ENCODE measurements around the gene LRMDA. TPM values are rescaled to one million over a fixed set of nuclear protein-coding genes. Genes with fewer than 3 reads are reported as not detected.

Gene LRMDA
- total RNA-seq, 2 experiments from 2014 or later = not detected

DNA sequence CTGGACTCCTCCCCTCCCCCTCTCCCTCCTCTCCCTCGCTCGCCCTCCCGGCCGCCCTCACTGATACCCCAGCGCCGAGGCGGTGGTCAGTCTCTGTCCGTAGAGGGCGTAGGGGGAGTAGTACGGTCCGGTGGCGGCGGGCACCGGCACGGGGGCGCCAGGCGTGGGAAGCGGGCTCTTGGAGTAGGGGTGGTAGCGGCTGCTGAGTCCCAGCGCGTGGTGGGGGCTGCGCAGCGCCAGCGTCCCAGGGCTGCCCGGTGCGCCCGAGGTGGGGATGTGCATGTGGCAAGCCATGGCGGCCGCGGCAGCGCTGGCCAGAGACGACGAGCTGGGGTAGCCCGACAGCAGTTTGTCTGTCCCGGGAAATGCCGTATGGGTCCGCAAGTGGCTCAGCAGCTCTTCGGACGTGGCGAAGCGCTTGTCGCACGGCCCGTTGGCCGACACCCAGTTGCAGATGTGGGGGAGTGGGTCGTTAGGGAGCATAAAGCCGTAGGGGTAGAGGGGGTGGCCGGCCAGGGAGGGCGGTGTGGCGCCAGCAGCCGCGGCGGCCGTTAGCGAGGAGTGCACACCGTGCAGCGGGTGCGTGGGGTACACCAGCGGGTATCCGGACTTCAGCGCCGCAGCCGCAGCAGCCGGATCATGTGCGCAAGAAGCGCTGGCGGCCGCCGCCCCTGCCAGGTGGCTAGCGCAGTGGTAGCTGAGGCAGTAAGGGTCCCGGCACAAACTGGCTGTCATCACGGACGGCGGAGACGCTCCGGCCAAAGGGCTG lies 32.5 kb upstream of the LRMDA start:
- Histone ChIP-seq H3K9me2 (ENCODE audit: insufficient read depth, low read length) (no peaks in the 10 kb centered on the region), H3K79me2 (ENCODE audit: insufficient read depth, low read depth, low read length) (no peaks in the 10 kb centered on the region), H4K20me1 (ENCODE audit: insufficient read depth, low read length) (no peaks in the 10 kb centered on the region), H3K4me3 (ENCODE audit: low read depth, low read length, poor library complexity, severe bottlenecking) (no peak overlapping the region), H3K4me2 (ENCODE audit: low read length) (no peak overlapping the region), H3K9me3 (ENCODE audit: low read length) (no peaks in the 10 kb centered on the region), H3K27ac (ENCODE audit: low read depth, low read length, poor library complexity, severe bottlenecking) (no peak overlapping the region), H3K36me3 (ENCODE audit: insufficient read depth, low read length) (no peaks in the 10 kb centered on the region), H3K4me1 (ENCODE audit: insufficient read depth, low read length, poor library complexity, severe bottlenecking) (no peaks in the 10 kb centered on the region), H2AFZ (ENCODE audit: low read length) (no peak overlapping the region)
- BruUV-seq (replicated peaks) = no TSS peak
- intact Hi-C loops (cut with micrococcal nuclease; ENCODE audit: unreplicated experiment) = no loop called here
- POLR2A ChIA-PET = no interaction called here
- no peak for DNase-seq (ENCODE audit: low spot score)
- CTCF ChIA-PET (ENCODE audit: unreplicated experiment) = no interaction called here
- no peak for TF ChIP-seq EZH2phosphoT487 (IDR thresholded peaks at IDR 0.05; ENCODE audit: borderline replicate concordance, low read depth, low read length)
- TF ChIP-seq, protein P1, sequence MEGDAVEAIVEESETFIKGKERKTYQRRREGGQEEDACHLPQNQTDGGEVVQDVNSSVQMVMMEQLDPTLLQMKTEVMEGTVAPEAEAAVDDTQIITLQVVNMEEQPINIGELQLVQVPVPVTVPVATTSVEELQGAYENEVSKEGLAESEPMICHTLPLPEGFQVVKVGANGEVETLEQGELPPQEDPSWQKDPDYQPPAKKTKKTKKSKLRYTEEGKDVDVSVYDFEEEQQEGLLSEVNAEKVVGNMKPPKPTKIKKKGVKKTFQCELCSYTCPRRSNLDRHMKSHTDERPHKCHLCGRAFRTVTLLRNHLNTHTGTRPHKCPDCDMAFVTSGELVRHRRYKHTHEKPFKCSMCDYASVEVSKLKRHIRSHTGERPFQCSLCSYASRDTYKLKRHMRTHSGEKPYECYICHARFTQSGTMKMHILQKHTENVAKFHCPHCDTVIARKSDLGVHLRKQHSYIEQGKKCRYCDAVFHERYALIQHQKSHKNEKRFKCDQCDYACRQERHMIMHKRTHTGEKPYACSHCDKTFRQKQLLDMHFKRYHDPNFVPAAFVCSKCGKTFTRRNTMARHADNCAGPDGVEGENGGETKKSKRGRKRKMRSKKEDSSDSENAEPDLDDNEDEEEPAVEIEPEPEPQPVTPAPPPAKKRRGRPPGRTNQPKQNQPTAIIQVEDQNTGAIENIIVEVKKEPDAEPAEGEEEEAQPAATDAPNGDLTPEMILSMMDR (conservative IDR thresholded peaks at IDR 0.05; ENCODE audit: low read length) = no peak

DNA sequence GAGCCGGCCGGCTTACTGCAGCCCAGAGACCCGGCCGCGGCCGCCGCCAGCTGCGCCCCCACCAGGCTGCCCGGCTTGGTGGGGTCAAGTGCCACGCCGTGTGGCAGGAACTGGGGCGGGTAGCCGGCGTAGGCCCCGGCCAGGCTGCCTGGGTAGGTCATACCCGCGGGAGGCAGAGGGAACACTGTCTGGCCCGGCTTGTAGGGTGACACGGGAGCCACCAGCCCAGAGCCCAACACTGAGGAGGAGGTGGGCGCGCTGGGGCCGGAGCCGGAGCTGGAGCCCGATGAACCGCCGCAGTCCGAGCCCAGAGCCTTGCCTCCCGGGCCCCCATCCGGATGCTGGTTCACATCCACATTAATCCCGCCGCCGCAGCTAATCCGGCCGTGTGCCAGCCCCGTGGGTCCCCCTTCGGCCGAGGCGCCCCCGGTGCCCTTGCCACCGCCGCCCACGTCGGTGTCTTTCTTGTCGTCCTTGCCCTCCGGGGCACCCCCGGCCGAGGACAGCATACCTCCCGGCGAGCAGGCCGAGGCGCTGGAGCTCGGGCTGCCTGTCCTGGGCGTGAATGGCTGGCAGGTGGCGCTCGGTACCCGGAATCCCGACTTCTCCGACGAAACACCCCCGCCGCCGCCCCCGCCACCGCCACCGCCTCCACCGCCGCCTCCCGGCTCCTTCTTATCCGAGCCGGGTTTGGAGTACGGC lies 31.8 kb upstream of the LRMDA start:
- ChIA-PET CTCF (ENCODE audit: unreplicated experiment) (no interaction called here), POLR2A (no interaction called here)
- BruUV-seq (replicated peaks) = no TSS peak
- Histone ChIP-seq H2AFZ (ENCODE audit: low read length) (no peak overlapping the region), H3K79me2 (ENCODE audit: insufficient read depth, low read depth, low read length) (no peaks in the 10 kb centered on the region), H3K4me3 (ENCODE audit: low read depth, low read length, poor library complexity, severe bottlenecking) (no peak overlapping the region), H3K9me3 (ENCODE audit: low read length) (no peaks in the 10 kb centered on the region), H4K20me1 (ENCODE audit: insufficient read depth, low read length) (no peaks in the 10 kb centered on the region), H3K27ac (ENCODE audit: low read depth, low read length, poor library complexity, severe bottlenecking) (no peak overlapping the region), H3K4me1 (ENCODE audit: insufficient read depth, low read length, poor library complexity, severe bottlenecking) (no peaks in the 10 kb centered on the region), H3K9me2 (ENCODE audit: insufficient read depth, low read length) (no peaks in the 10 kb centered on the region), H3K4me2 (ENCODE audit: low read length) (no peak overlapping the region), H3K36me3 (ENCODE audit: insufficient read depth, low read length) (no peaks in the 10 kb centered on the region)
- DNase-seq (ENCODE audit: low spot score) = no peak
- TF ChIP-seq EZH2phosphoT487 (IDR thresholded peaks at IDR 0.05; ENCODE audit: borderline replicate concordance, low read depth, low read length) = no peak
- TF ChIP-seq, protein P1 (conservative IDR thresholded peaks at IDR 0.05; ENCODE audit: low read length) = no peak
- intact Hi-C loops (cut with micrococcal nuclease; ENCODE audit: unreplicated experiment) = no loop called here

Data from OCI-LY7 (cell line).